ENCODE measurements around the gene TINCR. TPM values are rescaled to one million over a fixed set of nuclear protein-coding genes. Genes with fewer than 3 reads are reported as not detected.
A peak's percentile ranks its signal among the peaks of the same experiment; 100 is the strongest.

TINCR gene
- total RNA-seq, 6 experiments from 2014 or later = 0.44 TPM; not detected in 5

GRCh38 chr19:5563935-5564612 is 3.7 kb downstream of the TINCR start:
- Histone ChIP-seq H3K27me3 (peaks cover 0 to 5% of the 10 kb centered on the region in 2 donors), H3K9me3 (no peaks in the 10 kb centered on the region), H3K4me1 (no peaks in the 10 kb centered on the region), H3K4me3 (no peak overlapping the region), H3K36me3 (no peaks in the 10 kb centered on the region), H3K27ac (no peak overlapping the region)
- DNase-seq (no peak), ATAC-seq (no peak)
- intact Hi-C loops (cut with DNase I) = no loop called here
- 15% methylated on average over 8 of the region's 14 CpGs for WGBS (ENCODE audit: insufficient coverage, low coverage, low lambda C conversion rate, missing lambda C conversion rate)
- TF ChIP-seq CTCF (IDR thresholded peaks at IDR 0.05) (no peak), POLR2A (IDR thresholded peaks at IDR 0.05) (no peak)

GRCh38 chr19:5563008-5563431 is 4.7 kb downstream of the TINCR start:
- H3K27me3 ChIP-seq = peaks cover 0 to 5% of the 10 kb centered on the region in 2 donors
- no peak for DNase-seq
- WGBS (ENCODE audit: insufficient coverage, low coverage, low lambda C conversion rate, missing lambda C conversion rate) = 23% methylated on average over 8 of the region's 8 CpGs

GRCh38 chr19:5562280-5562679 is 5.5 kb downstream of the TINCR start:
- Histone ChIP-seq H3K9me3 (no peaks in the 10 kb centered on the region), H3K4me1 (no peaks in the 10 kb centered on the region), H3K36me3 (no peaks in the 10 kb centered on the region), H3K4me3 (no peak overlapping the region), H3K27ac (no peak overlapping the region), H3K27me3 (peaks cover 0 to 1% of the 10 kb centered on the region in 2 donors)
- 80% methylated on average over 5 of the region's 7 CpGs for WGBS (ENCODE audit: insufficient coverage, low coverage, low lambda C conversion rate, missing lambda C conversion rate)
- TF ChIP-seq CTCF (IDR thresholded peaks at IDR 0.05) (no peak), POLR2A (IDR thresholded peaks at IDR 0.05) (no peak)
- no peak for DNase-seq
- no peak for ATAC-seq
- intact Hi-C loops (cut with DNase I) = no loop called here

More at GRCh38 chr19:5563008-5563431, 4.7 kb downstream of the TINCR start:
- intact Hi-C loops (cut with DNase I) = no loop called here
- no peaks in the 10 kb centered on the region for H3K36me3 ChIP-seq
- TF ChIP-seq CTCF (IDR thresholded peaks at IDR 0.05) (no peak), POLR2A (IDR thresholded peaks at IDR 0.05) (no peak)
- no peaks in the 10 kb centered on the region for H3K9me3 ChIP-seq
- ATAC-seq = no peak
- H3K27ac ChIP-seq = no peak overlapping the region
- no peaks in the 10 kb centered on the region for H3K4me1 ChIP-seq
- H3K4me3 ChIP-seq = no peak overlapping the region

GRCh38 chr19:5561559-5561958 is 6.2 kb downstream of the TINCR start:
- WGBS (ENCODE audit: insufficient coverage, low coverage, low lambda C conversion rate, missing lambda C conversion rate) = 69% methylated on average over 5 of the region's 6 CpGs
- DNase-seq (no peak), ATAC-seq (no peak)
- Histone ChIP-seq H3K27ac (no peak overlapping the region), H3K36me3 (no peaks in the 10 kb centered on the region), H3K4me1 (no peaks in the 10 kb centered on the region), H3K9me3 (no peaks in the 10 kb centered on the region), H3K4me3 (no peak overlapping the region), H3K27me3 (no peaks in the 10 kb centered on the region)
- TF ChIP-seq CTCF (IDR thresholded peaks at IDR 0.05) = peak in 3 of 4 donors; percentile 12 to 31 (median 20)
- TF ChIP-seq POLR2A (IDR thresholded peaks at IDR 0.05) = no peak
- intact Hi-C loops (cut with DNase I) = no loop called here

Data from right lobe of liver (tissue), 6 donors.